ENCODE data around the gene ATF7. TPM values are rescaled to one million over a fixed set of nuclear protein-coding genes. Genes with fewer than 3 reads are reported as not detected.

Gene ATF7
- total and polyA plus RNA-seq, 9 of the 15 experiments (the other 6 are each of a cell fraction or from before 2014, with no cell fraction given), result 10.6 to 30.4 (median 20.7) TPM

DNA sequence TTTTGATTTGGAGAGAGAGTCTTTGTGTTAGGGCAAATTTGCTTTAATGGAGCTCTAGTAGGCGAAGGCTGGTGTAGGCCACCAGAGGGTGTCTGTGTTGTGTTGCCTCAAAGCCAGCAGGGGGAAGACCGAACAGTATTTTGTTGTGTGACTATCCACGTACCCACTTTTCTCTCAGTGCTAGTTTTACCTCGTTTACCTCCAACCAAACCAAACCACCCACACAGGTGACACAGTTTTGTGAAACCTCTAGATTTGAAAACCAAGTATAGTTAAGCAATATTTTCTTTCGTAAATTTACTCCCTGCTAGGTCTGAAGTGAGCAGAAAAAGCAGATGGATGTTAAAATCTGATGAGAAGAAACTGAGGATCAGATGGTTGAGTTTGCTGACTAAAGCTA is 82.6 kb downstream of the ATF7 start (continued):
- TF ChIP-seq RBM34 (IDR thresholded peaks at IDR 0.05; ENCODE audit: borderline replicate concordance, insufficient read depth, low read length), result no peak

DNA sequence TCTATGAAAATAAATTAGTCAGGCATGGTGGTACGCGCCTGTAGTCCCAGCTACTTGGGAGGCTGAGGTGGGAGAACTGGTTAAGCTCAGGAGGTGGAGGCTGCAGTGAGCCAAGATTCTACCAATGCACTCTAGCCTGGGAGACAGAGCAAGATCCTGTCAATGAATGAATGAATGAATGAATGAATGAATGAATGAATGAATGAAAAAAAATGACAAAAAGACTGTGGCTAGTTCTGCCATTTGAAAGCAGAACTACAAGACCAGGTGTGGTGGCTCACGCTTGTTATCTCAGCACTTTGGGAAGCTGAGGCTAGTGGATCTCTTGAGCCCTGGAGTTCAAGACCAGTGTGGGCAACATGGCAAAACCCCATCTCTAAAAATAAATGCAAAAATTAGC is 86.7 kb downstream of the ATF7 start:
- in situ Hi-C loops (cut with MboI) (no loop called here), intact Hi-C loops (cut with micrococcal nuclease) (no loop called here)
- no peak for DNase-seq (ENCODE audit: extremely low read depth in 1 of 4, low spot score in 3 of 4)
- BruUV-seq (replicated peaks), result no TSS peak
- Histone ChIP-seq H3K27ac (ENCODE audit: extremely low read depth, low read depth, low read length) (no peak overlapping the region), H3K4me3 (no peak overlapping the region), H2AFZ (ENCODE audit: low read depth, low read length) (no peak overlapping the region), H3K9ac (ENCODE audit: insufficient read depth in 1 of 2, low read depth in 2 of 2, low read length in 2 of 2) (no peak overlapping the region), H3K36me3 (ENCODE audit: control insufficient read depth, insufficient read depth, low read length) (peaks cover 52% of the 10 kb centered on the region; the same call in 2 of the 3 replicates), H3K79me2 (ENCODE audit: control insufficient read depth, insufficient read depth, low read length) (no peaks in the 10 kb centered on the region), H3K4me2 (ENCODE audit: insufficient read depth, low read length) (no peak overlapping the region), H3K9me3 (replicated peaks; ENCODE audit: control insufficient read depth, insufficient read depth, low read depth, low read length) (no peaks in the 10 kb centered on the region), H4K20me1 (replicated peaks; ENCODE audit: control insufficient read depth, insufficient read depth, low read length) (no peaks in the 10 kb centered on the region), H3K9me1 (ENCODE audit: control insufficient read depth, insufficient read depth, low read length) (no peaks in the 10 kb centered on the region), H3K4me1 (replicated peaks in 1 of 2; ENCODE audit: control insufficient read depth in 2 of 2, insufficient read depth in 2 of 2, low read length in 2 of 2) (no peaks in the 10 kb centered on the region; a peak in 1 of 5 replicates), H3K27me3 (ENCODE audit: control insufficient read depth in 2 of 2, insufficient read depth in 2 of 2, low read length in 2 of 2) (no peaks in the 10 kb centered on the region)
- WGBS (ENCODE audit: insufficient coverage, low coverage, missing lambda C conversion rate), result 92% methylated on average over 3 of the region's 3 CpGs
- TF ChIP-seq ZNF24 (IDR thresholded peaks at IDR 0.05) (peak; percentile 95), JUN (IDR thresholded peaks at IDR 0.05; ENCODE audit: borderline replicate concordance, low read depth, low read length) (no peak), JUN (CRISPR knock-in tag; IDR thresholded peaks at IDR 0.05; ENCODE audit: borderline replicate concordance) (no peak), POLR2G (IDR thresholded peaks at IDR 0.05; ENCODE audit: low read depth, low read length) (no peak)
- ChIA-PET POLR2A (interaction anchor here (0.6 to 1.6 kb wide), 3 partner anchors 39 to 124 kb away, joined by 3 read pairs; partner anchors contain the start of gene TARBP2), CTCF (ENCODE audit: low intra/inter-chr PET ratio) (no interaction called here)
- FAIRE-seq, result no peak
- no peak for ATAC-seq

Measured in K562 (cell line).